ENCODE data around the gene SLMAP. TPM values are rescaled to one million over a fixed set of nuclear protein-coding genes. Genes with fewer than 3 reads are reported as not detected.

The SLMAP gene
- total and polyA plus RNA-seq, 2 of the 4 experiments (the other 2 are of a cell fraction): 15.5 to 26.5 TPM

- intact Hi-C loops (cut with micrococcal nuclease): loop anchor here (5.0 kb wide), 3 partner anchors 43 to 338 kb away; partner anchors contain the start of gene FLNB
These were observed 207.8 kb downstream of the SLMAP start for GRCh38 chr3:57963811-57964346.

More at GRCh38 chr3:57963811-57964346, 207.8 kb downstream of the SLMAP start:
- Histone ChIP-seq H3K4me1 (ENCODE audit: control insufficient read depth, insufficient read depth, low read length) (peaks cover 2% of the 10 kb centered on the region; the same call in 1 of the 2 replicates), H3K4me3 (ENCODE audit: insufficient read depth, low read depth, low read length) (no peak overlapping the region), H2BK20ac (ENCODE audit: low read depth, low read length) (0 out of 2 replicates have a peak overlapping the region, but pooled peaks have one; percentile 41), H3K23ac (ENCODE audit: low read depth, low read length) (no peak overlapping the region), H2AFZ (replicated peaks; ENCODE audit: low read length, poor library complexity) (no peak overlapping the region), H3K79me1 (ENCODE audit: low read depth in 1 of 2, low read length in 2 of 2) (0 out of 4 replicates have a peak, but pooled peaks cover 0 to 2% of the 10 kb centered on the region in 2 experiments), H3K4me2 (ENCODE audit: low read depth, low read length) (no peak overlapping the region), H4K91ac (ENCODE audit: insufficient read depth, low read depth, low read length) (peak overlapping the region; percentile 26; the same call in 1 of the 2 replicates), H2BK5ac (ENCODE audit: low read depth, low read length, poor library complexity, severe bottlenecking) (no peak overlapping the region), H4K20me1 (ENCODE audit: insufficient read depth, low read length) (no peaks in the 10 kb centered on the region), H2AK5ac (ENCODE audit: low read depth, low read length) (0 out of 2 replicates have a peak overlapping the region, but pooled peaks have one; percentile 7), H3K9me1 (ENCODE audit: insufficient read depth, low read length) (peaks cover 3% of the 10 kb centered on the region; the same call in 1 of the 2 replicates), H3K27ac (ENCODE audit: insufficient read depth, low read length) (no peak overlapping the region), H3K27me3 (ENCODE audit: control insufficient read depth, insufficient read depth, low read length) (no peaks in the 10 kb centered on the region), H3K9me3 (ENCODE audit: control insufficient read depth, insufficient read depth, low read length) (no peaks in the 10 kb centered on the region), H2BK120ac (ENCODE audit: low read depth, low read length) (peak overlapping the region; percentile 66), H3K14ac (replicated peaks; ENCODE audit: low read depth, low read length) (no peak overlapping the region), H2BK15ac (ENCODE audit: low read depth, low read length) (0 out of 3 replicates have a peak overlapping the region, but pooled peaks have one; percentile 25), H3K56ac (ENCODE audit: extremely low read depth, insufficient read depth, low read length) (no peak overlapping the region), H4K5ac (ENCODE audit: low read depth, low read length) (no peak overlapping the region), H3K36me3 (ENCODE audit: control insufficient read depth, insufficient read depth, low read length) (no peaks in the 10 kb centered on the region), H3K9ac (ENCODE audit: low read depth, low read length) (no peak overlapping the region), H3K4ac (ENCODE audit: low read depth, low read length) (peak overlapping the region; percentile 40; the same call in 1 of the 2 replicates), H4K8ac (ENCODE audit: low read depth in 2 of 2, low read length in 2 of 2) (no peak overlapping the region), H2AK9ac (replicated peaks; ENCODE audit: low read depth, low read length, poor library complexity) (peak overlapping the region; percentile 60), H3K18ac (ENCODE audit: low read depth, low read length) (no peak overlapping the region)
- dilution Hi-C loops (cut with HindIII; ENCODE audit: low sequenced_read_pairs, unreplicated experiment) (no loop called here), in situ Hi-C loops (cut with MboI; ENCODE audit: low sequenced_read_pairs) (no loop called here)
- POLR2A ChIA-PET (ENCODE audit: unreplicated experiment): no interaction called here
- TF ChIP-seq RFX5 (IDR thresholded peaks at IDR 0.05; ENCODE audit: low read depth, low read length): no peak
- CTCF ChIA-PET: interaction anchor here (0.6 kb wide), 1 partner anchor 80 kb away, joined by 3 read pairs; no protein-coding TSS in a partner anchor
- 83% methylated on average over 3 of the region's 7 CpGs; no CpG with 5 or more reads in 1 of the 2 experiments for WGBS, 2 experiments (ENCODE audit: extremely low coverage in 2 of 2, insufficient read length in 1 of 2)
- no TSS peak for BruUV-seq (replicated peaks)
- DNase-seq (no peak), ATAC-seq (ENCODE audit: low read depth) (no peak)
